ENCODE measurements around the gene AZU1.
A peak's percentile ranks its signal among the peaks of the same experiment; 100 is the strongest.

- peak in 2 of 6 experiments; percentile 9 to 29 for TF ChIP-seq CTCF (IDR thresholded peaks at IDR 0.05)
- TF ChIP-seq POLR2A (IDR thresholded peaks at IDR 0.05) = no peak
Measured at GRCh38 chr19:799076-799881, 28.4 kb upstream of the AZU1 start.

All from thyroid gland (tissue), 4 donors.